Stimulated activated CD8-positive, alpha-beta memory T cell treated with anti-CD3 and anti-CD28 coated beads, Interleukin-4, amount 100 ng/mL, for 1 hour (primary cell): Measurements from ENCODE around the gene SEL1L.
"Not testable (repeated sequence)": the region's sequence is repeated elsewhere in the genome, so short reads cannot be mapped to it uniquely, and the experiment has no call there.

Experiments
- DNase-seq, 2 donors: peaks; one replicate each; pipeline ENCODE4 v3.0.0-alpha.2; 2020; ENCODE audit warnings: low read depth in 2 of 2, low spot score in 1 of 2

SEL1L gene

DNA sequence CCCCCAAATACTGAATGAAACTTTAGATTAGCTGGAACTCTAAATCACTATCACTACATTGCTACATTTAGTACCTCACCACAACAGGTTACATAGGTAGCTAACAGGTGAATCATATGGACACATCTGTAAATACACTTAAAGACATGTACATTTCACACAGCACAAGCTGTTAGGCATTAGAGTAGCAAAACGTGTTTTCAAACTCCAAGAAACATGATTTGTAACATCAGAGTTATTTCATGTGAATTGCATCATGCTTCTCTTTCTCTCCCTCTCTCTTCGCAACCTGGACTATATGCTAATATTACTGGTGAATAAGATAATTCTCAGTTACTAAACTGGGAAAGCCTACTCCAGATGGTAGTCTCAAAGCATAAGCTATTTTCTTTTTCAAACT, 4.3 kb downstream of the SEL1L start:
- DNase-seq, result no peak

DNA sequence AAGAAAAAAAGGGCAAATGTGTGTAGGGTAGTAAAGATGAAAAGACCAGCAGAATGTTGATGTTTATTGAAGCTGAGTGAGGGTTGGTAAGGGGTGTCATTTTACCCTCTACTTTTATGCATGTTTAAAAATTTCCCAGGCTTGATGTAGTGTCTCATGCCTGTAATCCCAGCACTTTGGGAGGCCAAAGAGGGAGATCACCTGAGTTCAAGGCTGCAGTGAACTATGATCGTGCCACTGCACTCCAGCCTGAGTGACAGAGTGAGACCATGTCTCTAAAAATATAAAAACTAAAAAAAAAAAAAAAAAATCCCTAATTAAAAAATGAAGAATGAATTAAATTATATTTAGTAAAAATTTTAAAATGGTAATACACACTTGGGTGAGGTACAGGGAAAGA, 8.5 kb downstream of the SEL1L start:
- no peak for DNase-seq

DNA sequence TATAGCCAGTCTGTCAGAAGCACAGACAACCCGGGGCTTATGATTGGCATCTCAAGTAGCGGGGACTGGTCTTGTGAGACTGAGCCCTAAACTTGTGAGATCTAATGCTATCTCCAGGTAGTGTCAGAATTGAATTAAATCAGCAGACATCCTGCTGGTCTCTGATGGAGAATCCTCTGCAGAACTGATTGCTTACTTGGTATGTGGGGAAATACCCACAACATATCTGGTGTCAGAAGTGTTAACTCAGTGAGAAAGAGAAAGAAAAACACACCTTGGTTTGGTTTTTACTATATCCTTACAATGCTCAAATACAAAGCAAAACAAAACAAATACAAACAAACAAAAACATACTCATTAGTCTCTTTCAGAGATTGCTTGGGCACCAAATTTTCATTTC, 10.0 kb downstream of the SEL1L start:
- no peak for DNase-seq

DNA sequence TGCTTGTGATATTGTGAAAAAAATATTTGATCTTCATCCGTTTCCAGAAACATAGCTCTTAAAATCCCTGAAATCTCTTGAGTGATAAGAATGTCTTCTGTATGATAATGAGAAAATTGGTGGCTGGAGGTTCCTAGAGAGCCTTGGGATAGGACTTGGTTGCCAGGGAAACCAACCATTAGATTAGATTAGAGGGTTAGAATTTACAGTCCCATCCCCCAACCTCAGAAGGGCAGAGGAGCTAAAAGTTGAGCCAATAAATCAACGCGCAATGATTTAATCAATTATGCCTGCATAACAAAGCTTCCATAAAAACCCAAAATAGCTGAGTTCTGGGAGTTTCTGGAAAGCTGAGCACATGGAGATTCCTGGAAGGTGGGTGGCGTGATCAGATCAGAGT, 10.6 kb downstream of the SEL1L start:
- no peak for DNase-seq

DNA sequence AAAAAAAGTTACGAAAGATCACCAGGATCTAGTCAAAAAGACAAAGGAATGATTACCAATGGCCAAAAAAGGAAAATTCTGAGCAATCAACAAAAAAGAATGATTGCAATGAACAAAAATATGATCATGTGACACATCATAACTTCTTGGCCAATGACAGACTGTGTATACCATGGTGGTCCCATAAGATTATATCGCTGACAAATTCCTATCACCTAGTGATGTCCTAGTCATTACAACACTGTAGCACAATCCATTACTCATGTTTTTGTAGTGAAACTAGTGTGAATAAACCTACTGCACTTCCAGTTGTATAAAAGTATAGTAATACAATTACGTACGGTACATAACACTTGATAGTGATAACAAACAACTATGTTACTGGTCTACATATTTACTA, 12.3 kb downstream of the SEL1L start:
- no peak for DNase-seq

DNA sequence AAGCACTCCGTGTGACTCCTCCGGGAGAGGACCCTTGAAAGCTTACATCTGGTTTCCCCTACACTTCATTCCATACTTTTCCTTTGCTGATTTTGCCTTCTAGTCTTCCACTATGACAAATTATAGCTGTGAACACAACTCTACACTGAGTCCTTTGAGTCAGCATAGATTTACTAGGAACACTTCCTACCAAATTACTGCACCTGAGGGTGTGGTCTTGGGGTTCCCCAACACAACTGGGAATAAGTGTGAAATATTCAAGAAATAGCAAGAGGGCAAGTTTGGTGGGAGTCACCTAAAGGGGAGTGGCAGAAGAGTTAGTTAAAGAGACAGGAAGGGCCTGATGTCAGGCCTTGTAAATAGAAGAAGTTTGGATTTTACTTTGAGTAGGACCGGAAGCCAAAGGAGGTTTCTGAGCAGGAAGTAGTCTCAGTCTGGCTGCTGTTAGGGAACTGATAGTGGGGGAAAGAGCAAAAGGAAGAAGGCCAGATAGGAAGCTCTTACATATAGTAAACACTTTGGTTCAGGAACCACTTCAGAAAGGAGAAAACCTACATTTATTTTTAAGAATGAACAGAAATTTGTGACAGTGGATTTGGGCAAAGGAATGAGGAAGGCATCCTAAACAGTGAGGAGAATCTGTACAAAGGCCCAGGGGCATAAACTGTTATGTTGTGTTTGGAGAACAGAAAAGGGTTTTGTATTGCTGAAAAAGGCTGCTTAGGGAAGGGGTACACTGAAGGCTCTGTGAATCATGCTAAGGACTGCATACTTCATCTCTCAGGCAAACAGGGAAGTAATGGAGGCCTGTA, 14.2 kb downstream of the SEL1L start:
- no peak for DNase-seq

DNA sequence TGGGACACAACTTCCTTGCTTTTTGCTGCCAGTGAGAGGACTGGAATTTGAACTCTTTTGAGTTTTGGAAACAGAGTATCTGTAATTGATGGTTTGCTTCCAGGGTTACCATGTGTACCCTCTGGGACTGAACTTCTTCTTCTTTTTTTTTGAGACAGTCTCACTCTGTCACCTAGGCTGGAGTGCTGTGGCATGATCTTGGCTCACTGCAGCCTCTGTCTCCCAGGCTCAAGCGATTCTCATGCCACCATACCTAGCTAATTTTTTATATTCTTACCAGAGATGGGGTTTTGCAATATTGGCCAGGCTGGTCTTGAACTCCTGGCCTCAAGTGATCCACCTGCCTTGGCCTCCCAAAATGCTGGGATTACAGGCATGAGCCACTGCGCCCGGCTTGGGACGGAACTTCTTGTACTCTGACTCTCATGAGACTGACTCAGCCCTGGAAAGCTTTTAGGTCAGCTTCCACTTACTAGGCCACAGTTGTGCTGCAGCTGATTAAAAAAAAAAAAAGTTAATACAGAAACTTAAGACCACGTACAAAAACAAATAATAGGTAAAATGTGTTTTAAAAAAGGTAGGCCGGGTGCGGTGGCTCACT, 15.8 kb downstream of the SEL1L start:
- DNase-seq, result no peak

DNA sequence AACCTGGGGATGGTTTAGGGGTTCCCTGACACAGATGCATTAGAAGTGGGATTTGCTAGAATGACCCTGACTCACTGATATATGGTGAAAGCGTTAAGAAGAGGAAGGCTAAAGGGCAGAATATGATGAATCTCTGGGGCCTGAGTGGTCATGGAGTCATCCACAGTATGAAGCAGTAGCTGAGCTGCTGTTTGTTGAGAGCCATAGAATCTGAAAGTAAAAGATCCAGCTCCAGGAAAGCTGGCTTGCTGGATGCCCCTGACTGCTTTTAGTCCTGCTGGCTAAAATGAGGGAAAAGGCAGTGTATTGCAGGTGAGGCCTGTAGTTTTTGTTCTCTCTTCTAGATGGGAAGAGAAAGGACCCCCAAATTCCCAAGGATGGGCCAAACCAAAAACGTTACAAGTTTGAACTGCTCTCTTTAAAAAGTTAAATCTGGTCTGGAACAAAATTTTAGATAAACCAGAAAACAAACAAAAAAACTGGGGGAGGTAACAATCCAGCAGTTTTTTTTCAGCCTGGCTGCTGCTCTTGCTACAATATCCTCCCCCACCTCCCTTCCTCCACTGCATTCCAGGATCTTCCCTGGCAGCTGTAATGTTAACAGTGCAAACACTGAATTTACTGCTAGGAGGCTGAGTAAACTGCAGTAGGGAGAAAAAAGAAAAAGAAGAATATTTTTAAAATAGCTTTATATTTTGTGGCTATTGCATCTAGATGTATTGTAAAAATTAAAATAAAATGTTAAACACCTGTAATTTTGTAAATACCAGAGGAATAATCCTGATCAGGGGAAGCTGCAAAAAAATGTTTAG, 16.5 kb downstream of the SEL1L start:
- DNase-seq, result no peak

DNA sequence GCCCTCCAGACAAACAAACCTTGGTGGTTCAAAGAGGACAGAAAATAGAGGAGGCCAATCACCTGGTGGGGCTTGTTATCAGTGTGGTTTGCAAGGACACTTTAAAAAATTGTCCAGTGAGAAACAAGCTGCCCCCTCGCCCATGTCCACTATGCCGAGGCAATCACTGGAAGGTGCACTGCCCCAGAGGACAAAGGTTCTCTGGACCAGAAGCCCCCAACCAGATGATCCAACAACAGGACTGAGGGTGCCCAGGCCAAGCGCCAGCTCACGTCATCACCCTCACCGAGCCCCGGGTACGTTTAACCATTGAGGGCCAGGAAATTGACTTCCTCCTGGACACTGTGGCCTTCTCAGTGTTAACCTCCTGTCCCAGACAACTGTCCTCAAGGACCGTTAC, 17.7 kb downstream of the SEL1L start:
- not testable (repeated sequence) for DNase-seq

DNA sequence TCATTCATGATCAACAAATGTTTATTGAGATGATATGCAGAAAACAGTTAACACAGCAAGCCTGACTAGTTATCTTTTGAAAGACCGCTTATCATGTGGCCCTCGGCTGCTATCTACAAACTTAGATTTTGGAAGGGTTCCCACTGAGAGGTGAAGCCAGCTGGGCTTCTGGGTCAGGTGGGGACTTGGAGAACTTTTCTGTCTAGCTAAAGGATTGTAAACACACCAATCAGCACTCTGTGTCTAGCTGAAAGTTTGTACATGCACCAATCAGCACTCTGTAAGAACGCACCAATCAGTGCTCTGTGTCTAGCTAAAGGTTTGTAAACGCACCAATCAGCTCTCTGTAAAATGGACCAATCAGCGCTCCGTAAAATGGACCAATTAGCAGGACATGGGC, 20.8 kb downstream of the SEL1L start:
- not testable (repeated sequence) for DNase-seq

DNA sequence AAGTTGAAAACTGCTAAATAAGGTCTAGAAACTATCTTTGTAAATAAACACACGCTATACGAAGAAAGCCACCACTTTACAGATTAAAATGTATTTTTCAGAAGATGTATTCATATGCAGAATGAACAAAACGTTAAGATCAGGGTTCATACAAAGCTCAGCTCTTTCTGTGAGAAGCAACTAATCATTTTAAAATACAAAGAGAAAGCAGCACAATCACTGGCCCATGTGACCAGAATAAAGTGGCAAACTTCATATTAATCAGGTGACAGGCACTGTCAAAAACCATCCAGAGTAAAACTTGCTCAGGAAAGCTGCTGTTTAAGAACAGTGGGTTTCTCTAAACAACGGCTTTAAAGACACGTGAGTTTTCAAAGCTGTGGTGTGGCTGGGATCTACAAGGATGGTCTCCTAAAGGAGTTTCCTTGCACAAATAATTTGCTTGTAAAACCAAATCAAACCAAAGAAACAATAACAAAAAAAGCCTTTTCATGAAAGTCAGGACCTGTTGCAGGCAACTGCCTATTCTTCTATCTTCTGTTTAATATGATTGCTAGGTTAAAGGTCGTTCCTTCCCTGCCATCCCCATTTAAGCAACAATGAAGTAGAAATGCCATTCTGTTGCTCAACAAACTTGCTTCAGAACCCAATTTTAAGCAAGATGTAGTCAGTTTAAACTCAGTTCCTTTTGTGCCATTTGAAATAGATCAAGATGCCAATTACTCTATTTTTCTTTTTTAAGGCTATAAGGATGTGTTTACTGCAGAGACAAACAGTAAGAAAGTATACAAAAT, 22.3 kb downstream of the SEL1L start:
- DNase-seq, result no peak

DNA sequence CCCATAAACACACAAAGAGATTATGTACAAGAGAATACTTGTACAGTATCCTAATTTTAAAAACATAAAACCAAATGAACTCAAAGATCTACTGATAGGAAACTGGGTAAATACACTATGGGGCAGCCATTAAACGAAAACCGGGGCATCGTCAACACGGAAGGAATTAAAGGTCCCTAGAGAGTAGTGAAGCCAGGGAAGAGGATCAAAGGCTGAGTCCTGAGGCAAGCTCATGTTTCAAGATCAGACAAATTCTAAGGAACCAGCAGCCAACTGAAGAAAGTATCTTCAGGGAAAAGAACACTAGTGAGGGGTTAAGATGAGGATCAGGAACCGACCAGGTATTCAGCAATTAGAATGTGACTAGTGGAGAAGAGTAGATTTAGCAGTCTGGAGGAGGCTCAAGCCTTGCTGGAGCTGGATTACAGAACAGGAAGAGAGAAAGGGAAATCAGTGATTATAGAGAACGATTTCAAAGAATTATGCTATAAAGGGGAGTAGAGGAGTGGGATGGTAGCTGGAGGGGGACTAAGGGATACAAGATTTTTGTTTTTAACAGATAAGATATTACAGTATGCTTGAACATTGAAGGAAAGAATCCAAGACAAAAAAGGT, 23.7 kb downstream of the SEL1L start:
- DNase-seq, result no peak

DNA sequence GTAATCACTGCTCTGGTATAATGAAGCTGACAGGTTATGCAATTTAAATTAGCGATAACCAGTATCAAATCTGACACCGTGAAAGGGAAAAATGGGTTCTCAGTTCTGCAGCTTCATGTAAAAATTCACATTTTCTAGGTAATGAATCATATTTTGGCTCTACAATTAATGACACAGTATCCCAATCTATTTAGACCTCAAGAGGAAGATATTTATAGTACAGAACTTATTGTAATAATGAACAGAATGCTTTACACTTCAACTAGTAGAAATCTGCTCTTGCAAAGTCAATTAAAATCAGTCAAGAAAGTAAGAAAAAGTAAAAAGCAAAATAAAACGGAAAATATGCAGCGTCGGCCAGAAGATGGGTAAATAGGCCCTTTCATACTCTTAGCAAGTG, 24.3 kb downstream of the SEL1L start:
- no peak for DNase-seq

DNA sequence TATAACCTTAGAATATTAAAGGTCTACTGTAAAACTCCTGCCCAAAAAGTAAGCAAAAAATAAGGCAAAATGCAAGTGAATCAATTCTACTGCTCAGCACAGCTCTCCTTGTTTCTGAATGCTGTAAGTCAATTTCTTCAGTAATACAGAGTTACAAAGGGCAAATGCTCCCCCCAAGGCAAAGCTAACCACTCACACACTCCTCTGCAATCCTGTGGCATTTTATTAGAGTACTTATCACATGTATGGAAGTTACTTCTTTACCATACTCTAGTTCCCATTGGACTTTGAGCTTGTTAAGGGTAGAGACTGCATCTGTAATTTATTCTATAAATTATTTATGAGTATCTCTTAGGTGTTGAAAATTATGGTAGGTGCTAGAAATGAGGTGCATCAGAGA, 27.2 kb downstream of the SEL1L start:
- no peak for DNase-seq

DNA sequence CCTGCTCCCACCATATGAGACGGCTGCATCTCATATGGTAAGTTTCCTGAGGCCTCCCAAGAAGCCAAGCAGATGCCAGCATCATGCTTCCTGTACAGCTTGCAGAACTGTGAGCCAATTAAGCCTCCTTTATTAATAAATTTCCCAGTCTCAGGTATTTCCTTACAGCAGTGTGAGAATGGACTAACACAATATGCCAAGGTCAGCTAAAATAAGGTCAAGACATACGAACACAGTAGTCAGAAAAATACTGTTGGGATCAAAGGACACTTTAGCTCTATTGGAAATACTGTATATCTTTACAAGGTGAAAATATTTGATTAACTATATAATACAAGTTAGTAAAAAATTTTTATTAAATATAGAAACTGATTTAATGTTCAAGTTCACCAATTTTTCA, 28.8 kb downstream of the SEL1L start:
- no peak for DNase-seq

DNA sequence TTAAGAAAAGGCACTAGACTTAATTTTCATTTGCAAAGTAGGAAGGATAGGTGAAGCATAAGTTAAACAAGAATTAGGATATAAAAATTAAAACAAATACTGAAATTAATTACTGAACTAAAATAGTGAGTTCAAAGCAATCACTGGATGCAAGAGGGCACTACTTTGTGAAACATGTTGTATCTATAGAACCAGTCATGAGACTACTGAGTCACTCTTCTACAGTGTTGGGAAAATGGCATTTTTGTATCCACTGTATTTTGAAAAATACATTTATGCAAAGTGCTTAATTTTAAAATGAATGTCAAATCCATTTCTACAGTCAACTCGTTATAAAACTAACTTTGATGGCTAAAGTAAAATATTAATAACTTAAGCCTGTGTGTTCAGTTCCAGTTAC, 47.9 kb downstream of the SEL1L start:
- no peak for DNase-seq

DNA sequence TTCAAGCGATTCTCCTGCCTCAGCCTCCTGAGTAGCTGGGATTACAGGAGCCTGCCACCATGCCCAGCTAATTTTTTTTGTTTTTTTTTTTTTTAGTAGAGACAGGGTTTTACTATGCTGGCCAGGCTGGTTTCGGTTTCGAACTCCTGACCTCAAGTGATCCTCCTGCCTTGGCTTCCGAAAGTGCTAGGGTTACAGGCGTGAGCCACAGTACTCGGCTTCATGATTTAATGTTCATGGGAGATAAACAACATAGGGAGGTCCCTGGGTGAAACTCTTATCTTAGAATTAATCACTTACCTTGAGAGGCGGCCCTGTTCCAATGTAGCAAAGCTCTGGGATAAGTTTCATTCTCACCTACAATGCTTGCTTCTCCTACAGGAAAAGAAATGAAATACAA, 48.3 kb downstream of the SEL1L start:
- DNase-seq, result no peak

DNA sequence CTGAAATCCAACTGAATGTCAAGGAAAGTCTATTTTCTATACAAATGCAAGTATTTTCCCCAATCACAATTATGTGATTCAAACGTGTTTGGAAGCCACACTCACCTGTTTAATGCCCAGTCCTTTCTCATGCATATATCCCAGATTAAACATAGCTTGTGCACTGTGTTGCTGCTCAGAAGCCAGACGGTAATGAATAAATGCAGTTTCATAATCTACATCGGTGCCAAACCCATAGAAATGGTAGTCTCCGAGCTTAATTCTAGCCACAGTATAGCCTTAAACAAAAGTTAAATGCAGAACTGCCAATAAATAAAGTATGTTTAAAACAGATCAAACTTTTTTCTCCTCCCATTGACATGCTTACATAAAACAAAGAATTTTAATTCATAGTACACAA, 49.5 kb downstream of the SEL1L start:
- no peak for DNase-seq

DNA sequence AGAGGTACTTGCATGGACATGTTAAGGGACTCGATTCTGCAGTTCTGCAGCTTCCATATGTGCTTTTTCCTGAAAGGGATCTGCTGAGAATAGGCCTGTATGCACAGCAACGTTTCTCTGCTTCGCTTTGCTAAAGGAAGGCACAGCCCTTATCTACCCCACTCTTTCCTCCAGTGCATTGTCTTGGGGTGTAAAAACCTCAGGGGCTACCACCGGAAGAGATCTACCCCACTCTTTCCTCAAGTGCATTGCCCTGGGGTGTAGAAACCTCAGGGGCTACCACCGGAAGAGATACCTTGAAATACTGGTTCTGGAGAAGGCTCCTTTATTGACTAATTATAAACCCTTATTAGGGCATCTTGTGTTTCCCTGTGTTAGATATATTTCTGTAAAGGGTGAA, 52.9 kb downstream of the SEL1L start:
- DNase-seq, result no peak

DNA sequence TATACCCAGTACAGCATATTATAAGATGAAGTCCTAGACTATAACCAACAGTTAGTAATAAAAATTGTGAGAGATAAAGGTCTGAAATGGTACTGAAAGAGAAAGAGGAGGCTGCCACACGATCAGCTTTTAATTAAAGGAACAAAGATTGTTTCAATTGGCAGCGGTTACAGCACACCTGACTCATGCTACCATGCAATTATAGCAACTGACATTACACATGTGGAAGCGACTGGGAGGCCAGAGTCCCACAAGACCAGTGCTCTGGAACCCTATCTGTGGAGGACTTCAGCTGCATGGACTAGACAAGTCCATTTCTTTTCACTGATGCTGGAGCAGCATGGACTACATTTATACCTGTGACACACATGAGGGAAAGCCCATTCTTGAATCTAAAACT, 55.2 kb downstream of the SEL1L start:
- DNase-seq, result no peak

DNA sequence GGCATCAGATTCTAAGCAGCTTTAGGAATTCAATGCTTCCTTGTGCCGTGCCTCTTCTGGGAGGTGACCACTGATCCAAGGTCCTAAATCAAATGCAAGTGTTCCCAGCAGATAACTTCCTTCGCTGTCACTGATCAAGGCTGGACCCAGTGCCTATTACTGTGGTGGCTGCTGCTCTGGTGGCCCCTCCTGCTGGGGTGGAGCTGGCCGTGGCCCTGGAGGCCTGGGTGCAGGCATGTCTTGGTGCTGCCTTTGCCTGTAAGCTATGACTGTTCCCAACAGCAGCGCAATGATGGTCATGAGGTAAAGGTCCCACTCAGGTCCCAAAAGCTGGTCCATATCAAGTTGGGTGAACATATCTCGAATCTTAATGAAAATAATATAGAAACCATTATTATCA, 56.8 kb downstream of the SEL1L start:
- no peak for DNase-seq
